ENCODE measurements around the gene LEMD2. TPM values are rescaled to one million over a fixed set of nuclear protein-coding genes. Genes with fewer than 3 reads are reported as not detected.

Gene LEMD2
- total and polyA plus RNA-seq, 2 donors (not counting 3 experiments of a cell fraction or from before 2014, with no cell fraction given): 61.1 to 81.8 TPM

- ChIA-PET POLR2A (interaction anchor here (2.2 kb wide), 1 partner anchor 10 kb away, joined by 8 read pairs; no protein-coding TSS in a partner anchor), CTCF (interaction anchor here (2.3 to 3.3 kb wide), 2 partner anchors 11 to 250 kb away, joined by 8 to 15 read pairs; partner anchors contain the start of gene LEMD2)
- no peak overlapping the region for H3K4me3 ChIP-seq (replicated peaks in 1 of 3; ENCODE audit: insufficient read depth in 1 of 3, low read depth in 1 of 3, low read length in 3 of 3)
- H3K4me1 ChIP-seq (ENCODE audit: control insufficient read depth, extremely low read depth, insufficient read depth, low read length): peaks cover 45% of the 10 kb centered on the region
- no peak for FAIRE-seq
- no peak for DNase-seq (ENCODE audit: low read depth, low spot score)
- peaks cover 3% of the 10 kb centered on the region for H3K79me2 ChIP-seq (ENCODE audit: control insufficient read depth, insufficient read depth, low read length)
- dilution Hi-C loops (cut with MboI; ENCODE audit: extremely low pct_ligation_motif_present, low sequenced_read_pairs) (no loop called here), intact Hi-C loops (cut with micrococcal nuclease) (no loop called here)
- BruUV-seq (replicated peaks): no TSS peak
- peaks cover 36 to 59% of the 10 kb centered on the region in 2 experiments for H3K36me3 ChIP-seq (ENCODE audit: control insufficient read depth in 2 of 2, extremely low read depth in 1 of 2, insufficient read depth in 2 of 2, low read length in 2 of 2)
- no peaks in the 10 kb centered on the region for H4K20me1 ChIP-seq (replicated peaks; ENCODE audit: control insufficient read depth, extremely low read depth, insufficient read depth, low read length)
- H3K9me3 ChIP-seq (replicated peaks; ENCODE audit: control insufficient read depth, insufficient read depth, low read length): no peaks in the 10 kb centered on the region
- no peaks in the 10 kb centered on the region for H3K27me3 ChIP-seq (ENCODE audit: control insufficient read depth in 2 of 2, insufficient read depth in 2 of 2, low read length in 2 of 2)
- no peaks in the 10 kb centered on the region for H3K9me1 ChIP-seq (replicated peaks; ENCODE audit: control insufficient read depth, extremely low read depth, insufficient read depth, low read length)
- H3K4me2 ChIP-seq (ENCODE audit: insufficient read depth, low read length): no peak overlapping the region
- H3K9ac ChIP-seq (replicated peaks; ENCODE audit: extremely low read depth, insufficient read depth, low read length): no peak overlapping the region
- H2AFZ ChIP-seq (ENCODE audit: low read depth, low read length): no peak overlapping the region
- TF ChIP-seq MYC (IDR thresholded peaks at IDR 0.05; ENCODE audit: low read depth, low read length) (no peak), POLR2AphosphoS5 (IDR thresholded peaks at IDR 0.05; ENCODE audit: insufficient read depth, low read depth, low read length) (no peak), GATA2 (IDR thresholded peaks at IDR 0.05; ENCODE audit: insufficient read depth, insufficient read length, low read depth, low read length) (no peak), POLR2A (IDR thresholded peaks at IDR 0.05; ENCODE audit: low read depth, low read length) (no peak), JUN (IDR thresholded peaks at IDR 0.05; ENCODE audit: borderline replicate concordance, insufficient read depth, insufficient read length, low read depth) (no peak), EZH2 (IDR thresholded peaks at IDR 0.05; ENCODE audit: borderline replicate concordance, low read depth, low read length, severe bottlenecking) (no peak), FOS (IDR thresholded peaks at IDR 0.05; ENCODE audit: borderline replicate concordance, insufficient read depth, low read length) (no peak)
- TF ChIP-seq, protein P1, sequence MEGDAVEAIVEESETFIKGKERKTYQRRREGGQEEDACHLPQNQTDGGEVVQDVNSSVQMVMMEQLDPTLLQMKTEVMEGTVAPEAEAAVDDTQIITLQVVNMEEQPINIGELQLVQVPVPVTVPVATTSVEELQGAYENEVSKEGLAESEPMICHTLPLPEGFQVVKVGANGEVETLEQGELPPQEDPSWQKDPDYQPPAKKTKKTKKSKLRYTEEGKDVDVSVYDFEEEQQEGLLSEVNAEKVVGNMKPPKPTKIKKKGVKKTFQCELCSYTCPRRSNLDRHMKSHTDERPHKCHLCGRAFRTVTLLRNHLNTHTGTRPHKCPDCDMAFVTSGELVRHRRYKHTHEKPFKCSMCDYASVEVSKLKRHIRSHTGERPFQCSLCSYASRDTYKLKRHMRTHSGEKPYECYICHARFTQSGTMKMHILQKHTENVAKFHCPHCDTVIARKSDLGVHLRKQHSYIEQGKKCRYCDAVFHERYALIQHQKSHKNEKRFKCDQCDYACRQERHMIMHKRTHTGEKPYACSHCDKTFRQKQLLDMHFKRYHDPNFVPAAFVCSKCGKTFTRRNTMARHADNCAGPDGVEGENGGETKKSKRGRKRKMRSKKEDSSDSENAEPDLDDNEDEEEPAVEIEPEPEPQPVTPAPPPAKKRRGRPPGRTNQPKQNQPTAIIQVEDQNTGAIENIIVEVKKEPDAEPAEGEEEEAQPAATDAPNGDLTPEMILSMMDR (IDR thresholded peaks at IDR 0.05; ENCODE audit: extremely low read depth in 1 of 2, insufficient read depth in 1 of 2, low read depth in 1 of 2, low read length in 2 of 2): no peak
- TF ChIP-seq, protein P2, sequence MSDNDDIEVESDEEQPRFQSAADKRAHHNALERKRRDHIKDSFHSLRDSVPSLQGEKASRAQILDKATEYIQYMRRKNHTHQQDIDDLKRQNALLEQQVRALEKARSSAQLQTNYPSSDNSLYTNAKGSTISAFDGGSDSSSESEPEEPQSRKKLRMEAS (IDR thresholded peaks at IDR 0.05; ENCODE audit: insufficient read depth, insufficient read length): no peak
- no peak overlapping the region for H3K27ac ChIP-seq (ENCODE audit: insufficient read depth, low read depth, low read length)
These were observed 11.2 kb downstream of the LEMD2 start for GRCh38 chr6:33777398-33778388.
